Heart right ventricle (tissue), 16 donors: ENCODE measurements around the gene SLC25A13. TPM values are rescaled to one million over a fixed set of nuclear protein-coding genes. Genes with fewer than 3 reads are reported as not detected.
A peak's percentile ranks its signal among the peaks of the same experiment; 100 is the strongest.

Experiments
- ATAC-seq, 8 donors: fragments of 200-7000 bp; cut with Tn5 transposase; one replicate each; pipeline ENCODE4 v1.9.1; 2020; ENCODE audit warnings: mild to moderate bottlenecking in 8 of 8, moderate library complexity in 8 of 8, moderate number of reproducible peaks in 1 of 8
- DNase-seq, 2 donors: peaks; one replicate each; pipeline ENCODE4 v3.0.0-alpha.2; 2020
- H3K27ac ChIP-seq, 10 donors: fragments of 200-600 bp; sonication (generic) in 2 of 10; one replicate each; pipeline versions ENCODE4 v1.5.0 to v1.8.0; 2020 to 2022; ENCODE audit warnings: mild to moderate bottlenecking in 3 of 10
- H3K27me3 ChIP-seq, 7 donors: fragments of 200-600 bp; one replicate each; pipeline ENCODE4 v1.8.0; 2021 to 2022; ENCODE audit warnings: mild to moderate bottlenecking in 2 of 7
- H3K36me3 ChIP-seq, 9 donors: fragments of 200-600 bp; sonication (generic) in 1 of 9; one replicate each; pipeline versions ENCODE4 v1.5.0 to v1.8.0; 2020 to 2022; ENCODE audit warnings: mild to moderate bottlenecking in 2 of 9
- H3K4me1 ChIP-seq, 9 donors: fragments of 200-600 bp; sonication (generic) in 1 of 9; one replicate each; pipeline versions ENCODE4 v1.5.0 to v1.8.0; 2020 to 2022; ENCODE audit warnings: mild to moderate bottlenecking in 4 of 9
- H3K4me3 ChIP-seq, 10 donors: fragments of 200-600 bp; sonication (generic) in 2 of 10; one replicate each; pipeline versions ENCODE4 v1.5.0 to v1.8.0; 2020 to 2022; ENCODE audit warnings: mild to moderate bottlenecking in 7 of 10, moderate library complexity in 2 of 10
- H3K9me3 ChIP-seq, 11 donors: fragments of 200-600 bp in 10 of 11; sonication (generic) in 2 of 11; one replicate each; pipeline versions ENCODE4 v1.5.0 to v1.8.0; 2013 to 2022; ENCODE audit warnings: mild to moderate bottlenecking in 2 of 11, control low read depth in 1 of 11, moderate library complexity in 1 of 11
- whole genome bisulfite sequencing, 2 donors: extraction: QIAGEN DNeasy Blood & Tissue Kit; methylation state at CpG; one replicate each; pipeline ENCODE4 v1.1.7; 2013; ENCODE audit warnings: inconsistent platforms in 1 of 2; 5-methylcytosine and 5-hydroxymethylcytosine counted together
- intact Hi-C, 10 donors: fragments of 100-400 bp; cut with DNase I; formaldehyde crosslinking; loops; one replicate each; pipeline versions ENCODE4 v1.11.1 to v1.14.2; 2022
- polyA plus RNA-seq, 2 donors: library from polyadenylated mRNA; stranded (reverse); fragments of 200-250 nt; gene quantifications; one replicate each; pipeline ENCODE4 v1.2.3, GENCODE V29; 2013
- total RNA-seq, 10 donors: library from RNA; stranded (reverse); fragmentation: NEBNext Ultra II Directional in 3 of 10; extraction: Animal tissue kit (Norgen Biotek cat#: 25700) in 3 of 10; gene quantifications; one replicate each; pipeline versions ENCODE4 v1.2.1 to v1.2.4, GENCODE V29; 2021 to 2023
- TF ChIP-seq, protein P1 (sequence below), 9 donors: fragments of 200-600 bp; sonication (generic) in 2 of 9; IDR thresholded peaks; one replicate each; pipeline versions ENCODE4 v1.5.0 to v1.8.0; 2021 to 2022; ENCODE audit warnings: antibody characterized with exemption in 9 of 9, mild to moderate bottlenecking in 5 of 9, moderate library complexity in 1 of 9
- donor health status: Arrhythmogenic right ventricular cardiomyopathy.
- donor health status: ischemic (EF 13 %, LVEDD 7.1; RV severe dilation, severe dysfunction).
- donor health status: healthy with polysubstance abuse.
- donor health status: DM: no; HTN: yes; CAD: no.
- donor health status: DM: no; HTN: no; CAD: no.
- donor health status: ischemic (EF 25% LVEDD 6.9; RV normal size, moderate dysfunction).
- donor health status: ischemic (EF 25% LVEDD 5.7; RV mildly dilated, moderate dysfunction).
- donor health status: healthy.
- donor health status: DM: yes; HTN: yes; CAD: no.
- donor health status: Ischemic cardiomyopathy.
- donor health status: ischemic (EF 35%, LVEDD 5.7; RV mildly dilated, moderate dysfunction).
- donor health status: nonischemic (EF 11% LVEDD 7.7; RV severe dilation, severe dysfunction).
- donor health status: DM: yes; HTN: yes; CAD: no.
- donor health status: PGD.
- donor health status: ischemic (EF 29% LVEDD 5.4; RV normal size, mild dysfunction).
- donor health status: nonischemic (EF 23%, LVEDD 6.1; RV moderate dilation, normal function).

SLC25A13 gene
- total and polyA plus RNA-seq, 12 donors = 5.2 to 15.3 (median 8.7) TPM

DNA sequence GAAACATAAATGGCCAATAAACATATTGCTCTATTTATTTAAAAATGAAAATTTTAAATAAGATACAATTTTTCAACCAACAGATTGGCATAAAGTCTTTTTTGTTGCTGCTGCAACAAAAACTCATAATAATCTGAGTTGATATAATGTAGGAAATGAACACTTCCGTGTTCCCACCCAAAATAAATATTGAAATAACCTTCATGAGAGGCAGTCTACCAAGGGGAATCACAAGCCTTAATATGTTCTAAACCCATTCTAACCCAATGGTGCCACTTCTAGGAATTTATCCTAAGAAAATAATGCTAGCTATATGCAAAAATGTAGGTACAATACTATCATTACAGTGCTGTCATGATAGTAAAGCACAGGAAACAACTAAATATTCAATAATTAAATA is 39.1 kb downstream of the SLC25A13 start:
- ATAC-seq = no peak

GRCh38 chr7:96277921-96278320 is 44.0 kb downstream of the SLC25A13 start:
- TF ChIP-seq, protein P1, sequence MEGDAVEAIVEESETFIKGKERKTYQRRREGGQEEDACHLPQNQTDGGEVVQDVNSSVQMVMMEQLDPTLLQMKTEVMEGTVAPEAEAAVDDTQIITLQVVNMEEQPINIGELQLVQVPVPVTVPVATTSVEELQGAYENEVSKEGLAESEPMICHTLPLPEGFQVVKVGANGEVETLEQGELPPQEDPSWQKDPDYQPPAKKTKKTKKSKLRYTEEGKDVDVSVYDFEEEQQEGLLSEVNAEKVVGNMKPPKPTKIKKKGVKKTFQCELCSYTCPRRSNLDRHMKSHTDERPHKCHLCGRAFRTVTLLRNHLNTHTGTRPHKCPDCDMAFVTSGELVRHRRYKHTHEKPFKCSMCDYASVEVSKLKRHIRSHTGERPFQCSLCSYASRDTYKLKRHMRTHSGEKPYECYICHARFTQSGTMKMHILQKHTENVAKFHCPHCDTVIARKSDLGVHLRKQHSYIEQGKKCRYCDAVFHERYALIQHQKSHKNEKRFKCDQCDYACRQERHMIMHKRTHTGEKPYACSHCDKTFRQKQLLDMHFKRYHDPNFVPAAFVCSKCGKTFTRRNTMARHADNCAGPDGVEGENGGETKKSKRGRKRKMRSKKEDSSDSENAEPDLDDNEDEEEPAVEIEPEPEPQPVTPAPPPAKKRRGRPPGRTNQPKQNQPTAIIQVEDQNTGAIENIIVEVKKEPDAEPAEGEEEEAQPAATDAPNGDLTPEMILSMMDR (IDR thresholded peaks at IDR 0.05) = no peak
- no peaks in the 10 kb centered on the region for H3K27me3 ChIP-seq
- H3K36me3 ChIP-seq = peaks cover 0 to 39% (median 5%) of the 10 kb centered on the region in 9 donors
- DNase-seq (no peak), ATAC-seq (no peak)
- no peak overlapping the region for H3K4me3 ChIP-seq
- intact Hi-C loops = no loop called here
- peaks cover 0 to 6% (median 0%) of the 10 kb centered on the region in 11 donors for H3K9me3 ChIP-seq
- H3K27ac ChIP-seq = no peak overlapping the region
- 87 to 92% methylated on average over 4 of the region's 4 CpGs for WGBS, 2 donors
- peaks cover 0 to 8% (median 0%) of the 10 kb centered on the region in 9 donors for H3K4me1 ChIP-seq

More for the DNA sequence above, 39.1 kb downstream of the SLC25A13 start:
- 54 to 71% methylated on average over 1 of the region's 1 CpG for WGBS, 2 donors
- Histone ChIP-seq H3K27me3 (no peaks in the 10 kb centered on the region), H3K36me3 (peaks cover 0 to 4% (median 0%) of the 10 kb centered on the region in 9 donors), H3K27ac (no peak overlapping the region), H3K4me1 (peaks cover 0 to 38% (median 21%) of the 10 kb centered on the region in 9 donors), H3K4me3 (no peak overlapping the region), H3K9me3 (no peaks in the 10 kb centered on the region)
- TF ChIP-seq, protein P1 (IDR thresholded peaks at IDR 0.05) = no peak
- intact Hi-C loops = no loop called here
- DNase-seq = no peak

- 94 to 98% methylated on average over 2 of the region's 2 CpGs for WGBS, 2 donors
- ATAC-seq (no peak), DNase-seq (no peak)
- intact Hi-C loops = no loop called here
- TF ChIP-seq, protein P1 (IDR thresholded peaks at IDR 0.05) = no peak
- no peak overlapping the region for H3K27ac ChIP-seq
- H3K9me3 ChIP-seq = peaks cover 0 to 6% (median 0%) of the 10 kb centered on the region in 11 donors
- H3K4me1 ChIP-seq = no peaks in the 10 kb centered on the region
- H3K36me3 ChIP-seq = peaks cover 0 to 39% (median 5%) of the 10 kb centered on the region in 9 donors
- H3K27me3 ChIP-seq = no peaks in the 10 kb centered on the region
- H3K4me3 ChIP-seq = no peak overlapping the region
These were observed 45.9 kb downstream of the SLC25A13 start for GRCh38 chr7:96276019-96276418.

DNA sequence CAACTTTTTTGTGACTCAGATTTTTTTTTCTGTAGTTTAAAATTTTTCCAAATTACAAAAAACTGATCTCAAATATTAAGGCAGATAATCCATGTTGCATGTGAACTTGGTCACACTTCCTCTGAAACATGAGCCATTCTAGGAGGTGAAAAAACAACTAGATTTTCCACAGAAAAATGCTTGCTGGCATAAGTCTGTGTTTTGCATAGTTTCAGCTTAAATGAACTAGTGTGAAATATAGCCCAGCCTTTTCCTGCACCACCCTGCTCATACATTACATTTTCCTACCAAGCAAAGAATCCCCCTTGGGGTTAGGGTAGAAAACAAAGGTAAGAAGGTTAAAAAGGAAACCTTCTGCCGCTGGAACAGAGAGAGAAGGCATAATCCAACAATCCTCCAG is 48.2 kb downstream of the SLC25A13 start:
- WGBS, 2 donors = 69 to 83% methylated on average over 1 of the region's 1 CpG
- Histone ChIP-seq H3K9me3 (peaks cover 0 to 6% (median 0%) of the 10 kb centered on the region in 11 donors), H3K36me3 (peaks cover 0 to 57% (median 10%) of the 10 kb centered on the region in 9 donors), H3K4me1 (no peaks in the 10 kb centered on the region), H3K27ac (no peak overlapping the region), H3K27me3 (no peaks in the 10 kb centered on the region), H3K4me3 (no peak overlapping the region)
- intact Hi-C loops = no loop called here
- DNase-seq (no peak), ATAC-seq (peak in 1 of 8 donors; percentile 14)
- TF ChIP-seq, protein P1 (IDR thresholded peaks at IDR 0.05) = no peak
